Thyroid gland (tissue), 4 donors: ENCODE measurements around the gene KPNA2. TPM values are rescaled to one million over a fixed set of nuclear protein-coding genes. Genes with fewer than 3 reads are reported as not detected.

Source experiments
- total RNA-seq, 4 donors: library from RNA; depleted of rRNA; stranded (reverse); fragments of >200 nt; gene quantifications; one replicate each; pipeline ENCODE4 v1.2.3, GENCODE V29; 2016

Gene KPNA2
- total RNA-seq, 4 donors from 2014 or later = 13.3 to 25.8 (median 17.5) TPM

Other genes with a start within 250 kb of the KPNA2 start
- 100 to 1,000 TPM in 3 of 4 donors, 10 to 100 TPM in 1; 88.8 to 143 (median 116) TPM for gene BPTF, start 210.2 kb upstream of the KPNA2 start, total RNA-seq
- 10 to 100 TPM in 2 of 4 donors, 1 to 10 TPM in 2; 6.7 to 14.4 (median 10.6) TPM for gene C17orf58, start 39.3 kb upstream of the KPNA2 start, total RNA-seq
- 10 to 100 TPM; 25.0 to 72.1 (median 63.1) TPM for gene AMZ2, start 212.3 kb downstream of the KPNA2 start, total RNA-seq